Astrocyte (in vitro differentiated cells and primary cell): ENCODE measurements around the gene WHRN. TPM values are rescaled to one million over a fixed set of nuclear protein-coding genes. Genes with fewer than 3 reads are reported as not detected.
A peak's percentile ranks its signal among the peaks of the same experiment; 100 is the strongest.

Source experiments
- DNase-seq: peaks from one replicate; pipeline ENCODE4 v3.0.0-alpha.2; 2010; ENCODE audit warnings: low read depth
- FAIRE-seq: peaks from 2 replicates; lab custom pipeline; 2011; peaks lifted over from hg19 to GRCh38; lab: Jason Lieb, UNC
- H2AFZ ChIP-seq: 2 replicates; pipeline ENCODE4 v1.6.0; 2012; ENCODE audit warnings: low read depth, low read length, inconsistent platforms
- H3K27ac ChIP-seq: 2 replicates; pipeline ENCODE4 v1.5.1; 2011; ENCODE audit warnings: low read depth, low read length, inconsistent platforms
- H3K27me3 ChIP-seq: 2 replicates; pipeline ENCODE4 v1.6.0; 2011; ENCODE audit warnings: low read length, inconsistent platforms; ENCODE audit not compliant: insufficient read depth
- H3K36me3 ChIP-seq: 2 replicates; pipeline ENCODE4 v1.5.1; 2011; ENCODE audit warnings: low read length, inconsistent platforms; ENCODE audit not compliant: insufficient read depth
- H3K4me1 ChIP-seq: 2 replicates; pipeline ENCODE4 v1.5.1; 2011; ENCODE audit warnings: low read length, inconsistent platforms; ENCODE audit not compliant: insufficient read depth
- H3K4me2 ChIP-seq: 2 replicates; pipeline ENCODE4 v1.6.0; 2012; ENCODE audit warnings: low read length, inconsistent platforms
- H3K4me3 ChIP-seq: 2 replicates; pipeline ENCODE4 v1.5.1; 2011; ENCODE audit warnings: low read depth, mild to moderate bottlenecking, low read length, inconsistent platforms; ENCODE audit not compliant: insufficient read depth
- H3K79me2 ChIP-seq: 2 replicates; pipeline ENCODE4 v1.6.0; 2012; ENCODE audit warnings: mild to moderate bottlenecking, low read length, inconsistent platforms; ENCODE audit not compliant: insufficient read depth
- H3K9ac ChIP-seq: 2 replicates; pipeline ENCODE4 v1.6.0; 2012; ENCODE audit warnings: mild to moderate bottlenecking, low read length, inconsistent platforms
- H3K9me3 ChIP-seq: 2 replicates; pipeline ENCODE4 v1.5.1; 2012; ENCODE audit warnings: low read depth, mild to moderate bottlenecking, low read length, inconsistent platforms; ENCODE audit not compliant: insufficient read depth
- H4K20me1 ChIP-seq: 2 replicates; pipeline ENCODE4 v1.6.0; 2012; ENCODE audit warnings: low read length, inconsistent platforms; ENCODE audit not compliant: insufficient read depth
- H3K27ac Mint-ChIP-seq: one replicate; pipeline ENCODE4 v1.8.0; 2021; ENCODE audit warnings: mild to moderate bottlenecking, mixed read lengths; ENCODE audit not compliant: unreplicated experiment
- H3K27me3 Mint-ChIP-seq: one replicate; pipeline ENCODE4 v1.8.0; 2021; ENCODE audit warnings: low read depth, mixed read lengths; ENCODE audit not compliant: unreplicated experiment
- H3K36me3 Mint-ChIP-seq: one replicate; pipeline ENCODE4 v1.8.0; 2021; ENCODE audit warnings: low read depth, mixed read lengths; ENCODE audit not compliant: unreplicated experiment
- H3K4me1 Mint-ChIP-seq: one replicate; pipeline ENCODE4 v1.8.0; 2021; ENCODE audit warnings: low read depth, mixed read lengths; ENCODE audit not compliant: unreplicated experiment
- H3K4me3 Mint-ChIP-seq: one replicate; pipeline ENCODE4 v1.8.0; 2021; ENCODE audit warnings: mild to moderate bottlenecking, moderate library complexity, mixed read lengths; ENCODE audit not compliant: unreplicated experiment
- H3K9me3 Mint-ChIP-seq: one replicate; pipeline ENCODE4 v1.8.0; 2021; ENCODE audit warnings: mild to moderate bottlenecking, mixed read lengths; ENCODE audit not compliant: unreplicated experiment
- EZH2 ChIP-seq: IDR thresholded peaks from 2 replicates; pipeline ENCODE4 v1.6.1; 2012; ENCODE audit warnings: mild to moderate bottlenecking, low read length, inconsistent platforms; ENCODE audit not compliant: insufficient read depth
- total RNA-seq: library from RNA; stranded (reverse); gene quantifications from 2 replicates; pipeline ENCODE4 v1.2.1, GENCODE V29; 2021
- TF ChIP-seq, protein P1 (sequence below): IDR thresholded peaks from 2 replicates; pipeline ENCODE4 v1.5.1; 2011; ENCODE audit warnings: low read depth, mild to moderate bottlenecking, inconsistent platforms, low read length, moderate library complexity; ENCODE audit not compliant: insufficient read depth

The WHRN gene
- total RNA-seq, 1 donor from 2014 or later, result 10.2 TPM

DNA sequence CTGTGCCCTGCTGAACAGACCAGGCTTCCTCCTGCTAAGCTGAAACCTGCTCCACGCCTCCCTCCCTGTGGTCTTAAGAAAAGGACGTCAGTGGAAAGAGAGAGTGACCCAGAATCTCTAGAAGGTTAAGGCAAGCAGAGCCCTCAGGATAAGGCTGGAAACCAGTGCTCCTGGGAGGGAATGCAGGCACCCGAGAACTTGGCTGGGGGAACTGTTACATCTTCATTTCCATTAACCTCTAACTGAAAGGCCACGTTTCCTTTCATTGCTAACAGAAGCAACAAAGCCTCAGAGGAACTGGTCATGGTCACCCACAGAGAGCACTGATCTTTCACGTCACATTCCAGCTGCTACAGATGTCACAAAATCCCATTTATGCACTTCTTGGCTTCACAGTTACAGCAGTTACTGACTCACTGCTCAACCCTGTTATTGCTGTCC, 91.4 kb downstream of the WHRN start:
- H2AFZ ChIP-seq, result no peak overlapping the region
- H3K4me1 ChIP-seq, result peaks cover 14% of the 10 kb centered on the region
- no peaks in the 10 kb centered on the region for H3K79me2 ChIP-seq
- no peaks in the 10 kb centered on the region for H3K36me3 ChIP-seq
- no peak overlapping the region for H3K4me2 ChIP-seq
- H3K4me3 ChIP-seq, result no peak overlapping the region
- no peak overlapping the region for H3K27ac ChIP-seq
- H3K27me3 ChIP-seq, result peaks cover 7% of the 10 kb centered on the region
- no peak for TF ChIP-seq EZH2
- TF ChIP-seq, protein P1, sequence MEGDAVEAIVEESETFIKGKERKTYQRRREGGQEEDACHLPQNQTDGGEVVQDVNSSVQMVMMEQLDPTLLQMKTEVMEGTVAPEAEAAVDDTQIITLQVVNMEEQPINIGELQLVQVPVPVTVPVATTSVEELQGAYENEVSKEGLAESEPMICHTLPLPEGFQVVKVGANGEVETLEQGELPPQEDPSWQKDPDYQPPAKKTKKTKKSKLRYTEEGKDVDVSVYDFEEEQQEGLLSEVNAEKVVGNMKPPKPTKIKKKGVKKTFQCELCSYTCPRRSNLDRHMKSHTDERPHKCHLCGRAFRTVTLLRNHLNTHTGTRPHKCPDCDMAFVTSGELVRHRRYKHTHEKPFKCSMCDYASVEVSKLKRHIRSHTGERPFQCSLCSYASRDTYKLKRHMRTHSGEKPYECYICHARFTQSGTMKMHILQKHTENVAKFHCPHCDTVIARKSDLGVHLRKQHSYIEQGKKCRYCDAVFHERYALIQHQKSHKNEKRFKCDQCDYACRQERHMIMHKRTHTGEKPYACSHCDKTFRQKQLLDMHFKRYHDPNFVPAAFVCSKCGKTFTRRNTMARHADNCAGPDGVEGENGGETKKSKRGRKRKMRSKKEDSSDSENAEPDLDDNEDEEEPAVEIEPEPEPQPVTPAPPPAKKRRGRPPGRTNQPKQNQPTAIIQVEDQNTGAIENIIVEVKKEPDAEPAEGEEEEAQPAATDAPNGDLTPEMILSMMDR, result no peak
- Mint-ChIP-seq H3K27me3 (peaks cover 5% of the 10 kb centered on the region), H3K4me3 (no peak overlapping the region), H3K27ac (peak overlapping the region; percentile 47), H3K36me3 (peaks cover 6% of the 10 kb centered on the region), H3K4me1 (peaks cover 39% of the 10 kb centered on the region), H3K9me3 (no peaks in the 10 kb centered on the region)
- peaks cover 4% of the 10 kb centered on the region for H4K20me1 ChIP-seq
- FAIRE-seq (peak; percentile 75), DNase-seq (peak; percentile 71)
- no peak overlapping the region for H3K9ac ChIP-seq
- no peaks in the 10 kb centered on the region for H3K9me3 ChIP-seq

DNA sequence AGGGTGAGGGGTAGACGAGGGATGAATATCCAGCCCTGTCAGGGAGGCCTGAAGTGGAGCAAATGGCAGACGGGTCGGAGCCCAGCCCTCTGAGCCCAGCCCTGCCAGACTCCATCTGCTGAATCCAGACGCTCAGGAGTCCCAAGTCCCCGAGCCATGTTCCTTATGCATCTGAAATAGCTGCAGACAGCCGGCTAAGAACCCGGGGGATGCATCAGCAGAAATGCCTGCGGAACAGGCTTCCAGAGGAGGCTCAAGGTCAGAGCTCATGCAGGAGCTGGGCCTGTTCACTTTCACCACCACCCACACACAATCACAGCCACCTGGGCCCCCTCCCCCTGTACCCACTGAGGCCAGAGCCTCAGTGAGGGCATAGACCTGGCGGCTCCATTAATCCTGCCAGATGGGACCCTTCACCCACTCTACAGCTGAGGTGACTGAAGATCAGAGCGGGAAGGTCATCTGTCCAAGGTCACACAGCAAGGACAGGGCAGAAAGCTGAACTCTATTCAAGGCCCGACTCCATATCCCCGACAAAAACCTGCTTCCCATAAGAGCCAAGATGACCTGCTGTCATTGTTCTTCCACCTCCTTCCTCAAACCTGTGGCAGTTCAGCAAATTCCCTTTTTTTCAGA, 93.1 kb downstream of the WHRN start:
- H3K9ac ChIP-seq, result no peak overlapping the region
- H3K36me3 ChIP-seq, result no peaks in the 10 kb centered on the region
- no peak overlapping the region for H3K4me3 Mint-ChIP-seq
- H2AFZ ChIP-seq, result no peak overlapping the region
- H4K20me1 ChIP-seq, result no peaks in the 10 kb centered on the region
- H3K27me3 ChIP-seq, result peaks cover 7% of the 10 kb centered on the region
- H3K9me3 Mint-ChIP-seq, result no peaks in the 10 kb centered on the region
- H3K27ac Mint-ChIP-seq, result no peak overlapping the region
- H3K36me3 Mint-ChIP-seq, result peaks cover 4% of the 10 kb centered on the region
- H3K4me2 ChIP-seq, result no peak overlapping the region
- H3K79me2 ChIP-seq, result no peaks in the 10 kb centered on the region
- TF ChIP-seq, protein P1, result no peak
- no peak for TF ChIP-seq EZH2
- H3K4me1 ChIP-seq, result peaks cover 10% of the 10 kb centered on the region
- FAIRE-seq, result no peak
- H3K4me3 ChIP-seq, result no peak overlapping the region
- no peak overlapping the region for H3K27ac ChIP-seq
- no peak for DNase-seq
- peaks cover 28% of the 10 kb centered on the region for H3K4me1 Mint-ChIP-seq
- H3K27me3 Mint-ChIP-seq, result peaks cover 9% of the 10 kb centered on the region
- no peaks in the 10 kb centered on the region for H3K9me3 ChIP-seq

DNA sequence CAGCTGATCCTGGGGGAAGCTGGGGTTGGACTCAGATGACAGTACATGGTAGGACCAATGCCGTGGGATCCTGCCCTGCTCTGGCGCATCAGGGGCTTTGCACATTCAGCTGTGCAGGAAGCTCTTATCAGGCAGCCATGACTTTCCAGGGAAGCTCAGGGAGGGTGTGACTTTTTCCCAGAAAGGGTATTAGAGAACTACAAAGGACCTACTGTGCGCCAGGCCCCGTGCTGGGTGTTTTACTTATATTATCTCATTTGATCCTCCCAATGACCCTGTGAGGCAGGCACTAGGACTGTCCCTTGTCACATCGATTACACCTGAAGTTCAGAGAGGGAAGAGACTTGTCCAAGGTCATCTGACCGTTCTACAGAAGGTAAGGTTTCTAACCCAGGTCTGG, 93.8 kb downstream of the WHRN start:
- no peak overlapping the region for H3K27ac Mint-ChIP-seq
- H3K36me3 Mint-ChIP-seq, result peaks cover 5% of the 10 kb centered on the region
- peaks cover 22% of the 10 kb centered on the region for H3K4me1 Mint-ChIP-seq
- H3K9me3 Mint-ChIP-seq, result no peaks in the 10 kb centered on the region
- Histone ChIP-seq H3K36me3 (no peaks in the 10 kb centered on the region), H2AFZ (no peak overlapping the region), H3K79me2 (no peaks in the 10 kb centered on the region), H3K4me1 (peaks cover 10% of the 10 kb centered on the region), H3K4me2 (no peak overlapping the region), H3K4me3 (no peak overlapping the region), H3K27ac (no peak overlapping the region), H3K27me3 (peaks cover 7% of the 10 kb centered on the region), H4K20me1 (no peaks in the 10 kb centered on the region), H3K9me3 (no peaks in the 10 kb centered on the region), H3K9ac (no peak overlapping the region)
- no peak for DNase-seq
- H3K4me3 Mint-ChIP-seq, result no peak overlapping the region
- H3K27me3 Mint-ChIP-seq, result peaks cover 9% of the 10 kb centered on the region
- no peak for TF ChIP-seq EZH2
- TF ChIP-seq, protein P1, result no peak
- no peak for FAIRE-seq
